H1 (cell line): ENCODE data around the gene KRT27. TPM values are rescaled to one million over a fixed set of nuclear protein-coding genes. Genes with fewer than 3 reads are reported as not detected.

Source experiments
- NANOG ChIP-seq: IDR thresholded peaks from 2 replicates; pipeline ENCODE4 v1.6.1; 2011; ENCODE audit warnings: low read length, low read depth, mild to moderate bottlenecking, inconsistent platforms; ENCODE audit not compliant: insufficient read depth, poor library complexity, severe bottlenecking
- SRF ChIP-seq: IDR thresholded peaks from 2 replicates; pipeline ENCODE4 v1.6.1; 2011; ENCODE audit warnings: mild to moderate bottlenecking, low read depth, low read length, moderate library complexity
- polyA plus RNA-seq, 7 experiments: library from polyadenylated mRNA; depleted of rRNA in 3 of 7; stranded (reverse) in 5 of 7; unstranded in 2 of 7; fragments of >200 nt in 5 of 7; fragments of 200-250 nt in 2 of 7; gene quantifications; 1 replicate in 5 of 7; 2 replicates in 1 of 7; 4 replicates in 1 of 7; pipeline versions ENCODE4 v1.2.1 to v1.2.3, GENCODE V29; 2011 to 2013; ENCODE audit warnings: missing spikeins in 2 of 7, mixed read lengths in 2 of 7
- total RNA-seq: library from RNA; stranded (reverse); fragmentation: NEBNext Ultra II Directional; extraction: Animal tissue kit (Norgen Biotek cat#: 25700); gene quantifications from 2 replicates; pipeline ENCODE4 v1.2.1, GENCODE V29; 2021

Gene KRT27
- total and polyA plus RNA-seq, 2 of the 8 experiments (the other 6 are each of a cell fraction or from before 2014, with no cell fraction given) = not detected

DNA sequence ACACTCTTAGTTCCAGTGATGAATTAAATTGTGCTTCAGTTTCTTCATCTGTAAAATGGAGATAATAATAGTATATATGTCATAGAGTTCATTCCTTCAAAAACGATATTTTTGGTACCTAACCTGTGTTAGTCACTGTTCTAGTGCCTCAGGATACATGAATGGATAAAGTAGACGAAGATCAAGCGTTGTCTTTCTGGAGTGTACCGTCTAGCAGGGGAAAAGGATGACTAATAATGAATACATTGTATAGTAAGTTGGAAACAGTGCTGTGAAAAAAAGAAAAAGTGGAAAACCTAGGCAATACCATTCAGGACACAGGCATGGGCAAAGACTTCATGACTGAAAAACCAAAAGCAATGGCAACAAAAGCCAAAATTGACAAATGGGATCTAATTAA lies 31.5 kb upstream of the KRT27 start (continued):
- no peak for TF ChIP-seq SRF
- TF ChIP-seq NANOG = no peak
